Stimulated activated CD8-positive, alpha-beta memory T cell treated with anti-CD3 and anti-CD28 coated beads, Interleukin-4, amount 100 ng/mL, for 4 hours (primary cell): ENCODE measurements around the gene METRN.
A peak's percentile ranks its signal among the peaks of the same experiment; 100 is the strongest.

ENCODE experiments used
- DNase-seq, 2 donors: peaks; one replicate each; pipeline ENCODE4 v3.0.0-alpha.2; 2020; ENCODE audit warnings: low read depth in 2 of 2, low spot score in 1 of 2

Gene METRN

DNA sequence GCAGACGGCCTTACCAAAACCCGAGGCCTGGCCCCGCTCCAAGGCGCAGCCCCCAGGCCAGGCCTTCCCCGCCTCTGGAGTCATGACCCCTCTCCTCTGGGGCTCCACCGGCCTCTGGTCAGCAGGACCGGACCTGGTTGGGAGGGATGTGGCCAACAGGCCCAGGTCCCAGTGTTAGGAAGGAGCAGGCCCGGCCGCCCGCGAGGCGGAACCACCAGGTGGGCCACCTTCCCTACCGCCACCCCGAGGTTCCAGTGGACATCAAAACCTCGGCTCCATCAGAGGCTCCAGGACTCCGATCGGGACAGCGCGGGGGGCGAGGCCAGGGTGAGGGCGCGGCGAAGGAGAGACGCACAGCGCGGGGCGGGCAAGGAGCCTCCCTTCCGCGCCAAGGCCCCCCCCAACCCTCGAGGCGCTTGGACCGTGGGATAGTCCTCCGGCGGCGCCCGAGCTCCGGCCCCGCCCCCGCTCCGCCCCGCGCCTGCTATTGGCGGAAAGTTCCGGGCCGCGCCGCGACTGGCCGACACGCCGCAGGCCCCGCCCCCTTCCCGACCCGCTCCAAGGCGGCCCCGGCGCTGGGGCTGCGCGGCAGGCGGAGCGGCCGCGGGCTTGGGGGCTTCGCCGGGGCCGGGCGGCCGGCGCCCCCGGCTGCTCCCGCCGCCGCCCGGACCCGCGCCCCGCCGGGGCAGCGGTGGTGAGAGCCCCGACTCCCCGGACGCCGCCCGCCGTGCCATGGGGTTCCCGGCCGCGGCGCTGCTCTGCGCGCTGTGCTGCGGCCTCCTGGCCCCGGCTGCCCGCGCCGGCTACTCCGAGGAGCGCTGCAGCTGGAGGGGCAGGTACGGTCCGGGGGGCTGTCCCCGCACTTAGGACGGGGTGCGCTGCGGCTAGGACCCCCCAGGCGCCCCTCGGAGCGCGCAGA, at the start of gene METRN:
Gene METRN, plus strand, starts transcription at position 561 of the 919 bp plus-strand sequence. Its CDS starts 172 bp downstream, at position 733.
- DNase-seq = peak; percentile 67 to 78

DNA sequence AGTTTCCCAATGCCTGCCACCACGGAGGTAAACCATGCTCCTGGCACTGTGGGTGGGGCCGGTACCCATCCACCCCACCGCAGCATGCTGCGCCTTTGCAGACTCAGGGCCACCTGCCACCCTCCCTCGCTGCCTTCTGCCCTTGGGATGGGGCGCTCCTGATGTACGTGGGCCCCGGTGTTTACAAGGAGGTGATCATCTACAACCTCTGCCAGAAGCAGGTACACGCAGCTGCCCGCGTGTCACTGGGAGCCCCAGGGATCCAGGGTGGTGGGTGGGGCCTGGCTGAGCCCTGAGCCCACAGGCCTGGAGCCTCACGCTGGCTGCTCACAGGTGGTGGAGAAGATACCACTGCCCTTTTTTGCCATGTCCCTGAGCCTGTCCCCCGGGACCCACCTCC, 48.3 kb upstream of the METRN start:
- no peak for DNase-seq

DNA sequence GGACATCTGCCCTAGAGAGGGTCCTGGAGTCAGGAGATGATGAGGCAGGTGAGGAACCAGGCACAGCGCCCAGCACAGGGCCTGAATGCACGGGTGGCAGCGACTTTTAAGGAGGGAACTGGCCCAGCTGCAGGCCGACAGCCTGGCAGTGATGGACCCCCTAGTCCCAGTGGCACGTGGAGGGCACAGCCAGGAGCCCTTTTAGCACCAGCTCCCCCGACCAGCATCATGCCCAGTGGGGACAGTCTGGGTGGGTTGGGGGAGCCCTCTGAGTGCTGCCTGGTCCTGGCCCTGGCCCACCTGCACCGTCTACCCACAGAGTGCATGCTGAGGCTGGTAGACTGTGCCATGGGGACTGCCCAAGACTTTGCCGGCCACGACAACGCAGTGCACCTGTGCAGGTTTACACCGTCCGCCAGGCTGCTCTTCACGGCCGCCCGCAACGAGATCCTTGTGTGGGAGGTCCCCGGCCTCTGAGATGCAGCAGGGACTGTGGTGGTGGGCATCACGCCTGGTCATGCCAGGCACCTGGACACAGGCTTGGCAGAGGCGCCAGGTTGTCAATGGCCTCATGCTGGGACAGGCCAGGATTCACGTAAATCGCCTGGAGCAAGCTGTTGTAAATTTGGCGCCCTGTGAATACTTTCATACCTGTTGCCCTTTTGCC, 47.7 kb upstream of the METRN start:
- no peak for DNase-seq

DNA sequence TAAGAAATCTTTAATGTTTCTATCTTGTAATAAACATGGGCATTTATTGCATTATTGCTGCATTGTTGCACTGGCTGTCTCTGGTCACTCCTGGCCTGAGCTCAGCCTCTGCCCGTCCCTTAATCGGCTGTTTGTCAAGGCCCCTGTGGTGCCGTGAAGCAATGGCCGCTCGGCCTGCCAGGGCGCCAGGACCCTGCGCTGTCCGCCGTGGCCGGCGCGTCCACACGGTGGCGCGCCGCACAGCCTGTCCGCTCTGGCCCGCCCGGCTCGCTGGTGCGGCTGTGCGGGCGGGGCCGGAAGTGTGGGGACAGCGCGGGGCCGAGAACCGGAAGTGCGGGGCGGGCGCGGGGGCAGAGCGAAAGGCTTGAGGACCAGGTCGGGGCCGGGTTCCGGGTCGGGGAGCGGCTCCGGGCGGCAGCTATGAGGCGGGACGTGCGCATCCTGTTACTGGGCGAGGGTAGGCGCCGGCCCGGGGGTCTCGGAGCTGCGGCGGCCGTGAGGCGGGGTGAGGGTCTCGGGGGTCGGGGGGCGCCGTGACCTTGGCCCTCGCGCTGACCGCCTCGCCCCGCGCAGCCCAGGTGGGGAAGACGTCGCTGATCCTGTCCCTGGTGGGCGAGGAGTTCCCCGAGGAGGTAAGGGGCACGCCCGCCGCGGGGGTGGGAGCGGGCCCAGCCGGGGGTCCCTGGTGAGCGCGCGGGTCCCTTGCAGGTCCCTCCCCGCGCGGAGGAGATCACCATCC, 47.0 kb upstream of the METRN start, which contains the start of gene RHOT2:
Gene RHOT2, plus strand, starts transcription at position 353 of the 739 bp plus-strand sequence. Its CDS starts 68 bp downstream, at position 421.
- peak; percentile 72 to 85 for DNase-seq

GRCh38 chr16:668519-669171, 46.3 kb upstream of the METRN start:
- DNase-seq = no peak

- DNase-seq = no peak
These were observed 45.3 kb upstream of the METRN start for GRCh38 chr16:669666-670065.

GRCh38 chr16:670485-671352, 44.2 kb upstream of the METRN start:
- DNase-seq = no peak

GRCh38 chr16:671353-672131, 43.4 kb upstream of the METRN start:
- DNase-seq = no peak

- DNase-seq = no peak
These were observed 42.5 kb upstream of the METRN start for GRCh38 chr16:672371-672770.

- no peak for DNase-seq
These were observed 42.1 kb upstream of the METRN start for GRCh38 chr16:672851-673250.

- no peak for DNase-seq
These were observed 41.4 kb upstream of the METRN start for GRCh38 chr16:673399-673991.

GRCh38 chr16:674214-674881, 40.6 kb upstream of the METRN start:
- DNase-seq = no peak

- no peak for DNase-seq
These were observed 39.7 kb upstream of the METRN start, which contains the start of gene RHBDL1 for GRCh38 chr16:674968-675883. RHBDL1 (plus strand) TSS chr16:675671; CDS start chr16:675791, 120 bp downstream.

DNA sequence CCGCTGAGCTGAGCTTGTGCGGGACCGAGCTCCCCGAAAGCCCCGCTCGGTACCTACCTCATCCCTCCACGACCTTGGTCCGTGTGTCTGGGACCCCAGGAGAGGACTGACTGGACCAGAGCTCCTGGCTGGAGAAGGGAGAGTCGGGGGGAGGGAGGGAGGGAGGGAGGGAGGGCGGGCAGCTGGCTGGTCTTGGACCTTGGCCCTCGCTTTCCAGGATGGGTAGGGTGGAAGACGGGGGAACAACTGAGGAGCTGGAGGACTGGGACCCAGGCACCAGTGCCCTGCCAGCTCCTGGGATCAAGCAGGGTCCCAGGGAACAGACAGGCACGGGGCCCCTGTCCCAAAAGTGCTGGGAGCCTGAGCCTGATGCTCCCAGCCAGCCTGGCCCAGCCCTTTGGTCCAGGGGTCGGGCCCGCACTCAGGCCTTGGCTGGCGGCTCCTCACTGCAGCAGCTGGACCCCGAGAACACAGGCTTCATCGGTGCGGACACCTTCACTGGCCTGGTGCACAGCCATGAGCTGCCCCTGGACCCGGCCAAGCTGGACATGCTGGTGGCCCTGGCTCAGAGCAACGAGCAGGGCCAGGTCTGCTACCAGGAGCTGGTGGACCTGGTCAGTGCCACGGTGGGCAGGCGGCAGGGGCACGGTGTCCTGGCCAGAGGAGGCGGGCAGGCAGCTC, 38.9 kb upstream of the METRN start:
- DNase-seq = no peak

DNA sequence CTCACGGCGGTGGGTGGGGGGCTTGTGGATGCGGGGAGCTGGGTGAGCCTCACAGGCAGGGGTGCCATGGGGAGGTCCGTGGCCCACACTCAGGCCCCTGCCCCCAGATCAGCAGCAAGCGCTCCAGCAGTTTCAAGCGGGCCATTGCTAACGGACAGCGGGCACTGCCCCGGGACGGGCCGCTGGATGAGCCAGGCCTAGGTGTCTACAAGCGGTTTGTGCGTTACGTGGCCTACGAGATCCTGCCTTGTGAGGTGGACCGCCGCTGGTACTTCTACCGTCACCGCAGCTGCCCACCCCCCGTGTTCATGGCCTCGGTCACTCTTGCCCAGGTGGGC, 38.4 kb upstream of the METRN start:
- DNase-seq = no peak

- no peak for DNase-seq
These were observed 38.0 kb upstream of the METRN start for GRCh38 chr16:676913-677312.
